Iris pigment epithelial cell (primary cell): ENCODE data around the gene GALNT17.

Experiments
- DNase-seq: peaks from one replicate; pipeline ENCODE4 v3.0.0-alpha.2; 2011; ENCODE audit warnings: low read depth

GALNT17 gene

GRCh38 chr7:71285571-71286145 lies 153.7 kb downstream of the GALNT17 start:
- DNase-seq = no peak

- DNase-seq = no peak
Observed at GRCh38 chr7:71286336-71286735, 154.4 kb downstream of the GALNT17 start.

- DNase-seq = no peak
Observed at GRCh38 chr7:71286924-71287323, 155.0 kb downstream of the GALNT17 start.

- no peak for DNase-seq
Observed at GRCh38 chr7:71290452-71290851, 158.5 kb downstream of the GALNT17 start.

GRCh38 chr7:71298378-71298777 lies 166.4 kb downstream of the GALNT17 start:
- no peak for DNase-seq

DNA sequence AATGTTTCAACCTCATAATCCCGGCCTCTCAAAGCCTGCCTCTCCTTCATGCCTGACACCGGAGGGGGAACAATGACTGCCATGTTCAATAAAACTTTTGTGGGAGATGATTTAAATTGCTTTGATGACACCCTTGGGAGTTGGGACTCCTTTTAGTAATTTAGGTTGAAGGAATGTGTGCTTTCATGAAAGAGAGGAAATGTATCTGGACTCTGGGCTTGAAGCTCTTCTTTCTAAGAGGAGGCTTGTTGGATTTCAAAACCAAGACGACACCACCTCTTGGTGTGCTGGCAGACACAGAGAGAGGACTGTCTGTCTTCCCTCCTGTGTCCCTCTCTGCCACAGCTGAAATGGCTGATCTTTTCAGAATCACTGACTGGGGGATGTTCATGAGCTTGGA lies 168.1 kb downstream of the GALNT17 start:
- no peak for DNase-seq

- DNase-seq = no peak
Observed at GRCh38 chr7:71300603-71301002, 168.7 kb downstream of the GALNT17 start.

GRCh38 chr7:71301167-71301566 lies 169.2 kb downstream of the GALNT17 start:
- DNase-seq = no peak

- DNase-seq = no peak
Observed at GRCh38 chr7:71303566-71303965, 171.6 kb downstream of the GALNT17 start.

DNA sequence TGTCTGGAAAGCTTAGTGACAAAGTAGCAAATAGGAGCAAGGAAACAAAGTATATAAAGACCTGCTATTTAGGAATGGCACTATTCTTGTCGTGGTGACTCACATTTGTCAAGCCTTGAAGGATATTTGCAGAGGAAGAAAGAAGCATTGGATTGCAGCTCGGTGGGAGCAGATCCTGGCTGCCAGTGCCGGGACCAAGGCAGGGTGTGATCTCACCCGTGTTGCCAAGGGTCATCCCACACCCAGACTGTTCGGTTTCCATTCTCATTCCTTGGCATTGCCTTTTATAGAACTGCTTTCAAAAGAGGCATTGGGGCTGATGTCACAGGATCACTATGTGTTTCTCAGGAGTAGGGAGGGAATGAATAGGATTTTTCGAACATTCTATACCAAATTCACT lies 176.2 kb downstream of the GALNT17 start:
- peak; percentile 8 for DNase-seq

DNA sequence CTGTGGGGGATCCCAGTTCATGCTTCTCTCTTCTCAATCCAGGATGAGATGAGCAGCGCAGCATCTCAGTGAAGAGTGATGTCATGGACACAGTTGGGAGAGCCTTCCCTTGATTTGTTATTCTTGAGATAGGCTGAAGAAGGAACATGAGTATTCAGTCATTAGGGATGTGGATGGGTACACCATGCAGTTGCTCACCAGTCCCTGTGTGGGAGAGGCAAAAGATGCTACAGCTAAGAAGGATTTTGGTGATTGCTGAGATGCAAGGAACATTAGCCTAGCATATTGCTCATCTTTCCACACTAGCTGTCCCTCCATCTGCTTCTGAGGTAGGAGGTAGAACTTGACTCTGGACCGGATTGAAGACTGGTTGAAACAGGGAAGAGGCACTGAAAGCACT lies 179.6 kb downstream of the GALNT17 start:
- DNase-seq = no peak

GRCh38 chr7:71312755-71313490 lies 181.0 kb downstream of the GALNT17 start:
- no peak for DNase-seq

GRCh38 chr7:71313553-71313952 lies 181.6 kb downstream of the GALNT17 start:
- no peak for DNase-seq

DNA sequence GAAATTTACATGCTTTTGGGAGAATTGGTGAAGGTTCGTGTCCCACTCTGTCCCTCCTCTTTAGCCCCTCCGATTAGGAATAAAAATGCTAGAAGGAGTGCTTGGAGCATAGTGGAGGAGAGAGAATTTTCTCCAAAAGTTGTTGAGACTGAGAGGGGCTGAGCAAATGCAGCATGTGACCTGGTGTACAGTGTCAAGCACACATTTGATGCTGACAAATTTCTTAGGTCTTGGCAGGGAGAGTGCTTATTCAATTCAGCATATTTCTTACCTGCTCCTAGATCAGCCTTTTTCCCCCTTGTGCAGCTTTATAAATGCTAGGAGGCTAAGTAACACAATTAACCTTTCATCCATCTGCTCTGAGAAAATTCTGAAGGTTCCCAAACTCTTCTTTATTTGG lies 189.0 kb downstream of the GALNT17 start:
- DNase-seq = no peak

- DNase-seq = no peak
Observed at GRCh38 chr7:71322201-71322600, 190.3 kb downstream of the GALNT17 start.

- no peak for DNase-seq
Observed at GRCh38 chr7:71323726-71324125, 191.8 kb downstream of the GALNT17 start.

DNA sequence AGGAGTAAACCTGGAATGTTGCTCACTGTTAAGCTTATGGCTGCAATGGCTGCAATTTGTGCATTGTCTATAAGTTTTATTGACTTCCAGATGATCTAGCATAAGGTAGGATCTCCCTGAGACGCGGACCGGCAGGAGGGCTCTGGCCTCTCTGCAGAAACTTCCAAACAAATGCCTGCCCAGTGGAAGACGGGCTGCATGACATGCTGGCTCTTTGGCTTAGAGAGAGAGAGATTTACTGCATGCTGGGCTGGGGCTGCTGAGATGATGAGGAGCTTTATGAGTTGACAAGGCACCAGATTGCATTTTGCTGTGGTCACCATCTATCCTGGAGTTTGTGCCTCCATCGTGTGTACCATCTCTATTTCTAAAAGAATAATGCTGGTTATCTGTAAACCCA lies 193.2 kb downstream of the GALNT17 start:
- DNase-seq = no peak

DNA sequence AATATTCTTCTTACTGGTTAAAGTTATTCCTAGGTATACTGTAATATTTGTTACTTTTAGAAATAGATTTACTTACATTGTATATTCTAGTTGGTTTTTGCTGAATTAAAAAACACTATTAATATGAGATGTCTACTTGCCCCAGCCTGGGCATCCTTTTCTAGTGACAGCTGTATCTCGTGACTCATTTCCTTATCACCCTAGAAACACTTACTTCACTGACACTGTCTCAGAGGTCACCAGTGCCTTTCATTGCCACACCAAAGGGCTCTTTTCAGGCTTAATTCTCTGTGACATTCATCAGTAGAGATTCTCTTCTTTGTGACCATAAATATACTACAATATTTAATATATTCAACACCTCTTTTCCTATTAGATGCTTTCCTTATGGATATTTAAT lies 194.7 kb downstream of the GALNT17 start:
- no peak for DNase-seq

DNA sequence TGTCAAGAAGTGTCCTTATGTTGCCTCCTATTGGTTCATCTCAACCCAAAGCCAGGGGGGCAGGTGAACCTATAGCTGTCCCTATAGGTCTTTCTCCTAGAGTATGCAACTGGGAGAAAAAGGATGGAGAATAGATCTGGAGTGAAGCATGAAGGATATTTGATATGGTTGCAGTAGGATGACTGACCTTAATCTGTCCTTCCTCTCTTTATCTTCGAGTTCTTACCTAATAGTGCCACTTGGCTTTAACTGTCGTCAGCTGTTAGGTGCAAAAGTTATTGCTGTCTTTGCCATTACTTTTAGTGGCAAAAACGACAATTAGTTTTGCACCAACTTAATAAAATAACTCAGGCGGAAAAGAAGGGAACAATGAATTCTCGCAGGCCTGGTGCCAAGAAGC lies 196.0 kb downstream of the GALNT17 start:
- DNase-seq = no peak

- DNase-seq = no peak
Observed at GRCh38 chr7:71329030-71329660, 197.2 kb downstream of the GALNT17 start.

DNA sequence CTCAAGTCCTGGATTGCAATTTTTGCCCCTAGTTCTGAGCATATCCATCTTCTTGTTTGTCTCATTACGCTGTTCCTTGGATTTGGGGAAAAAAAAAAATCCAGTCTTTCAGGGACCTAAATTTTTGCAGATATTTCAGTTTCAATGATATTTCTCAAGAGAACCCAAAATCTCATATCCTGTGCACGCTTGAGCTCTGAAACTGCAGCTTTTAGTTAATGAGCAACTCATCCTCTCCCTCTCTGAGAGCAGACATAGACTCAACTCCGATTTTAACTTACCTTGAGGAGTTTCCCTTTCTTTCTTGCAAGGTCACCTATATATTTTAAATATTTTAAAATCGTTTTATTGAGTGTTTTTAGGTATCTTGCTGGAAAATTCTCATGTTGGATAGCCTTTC lies 200.3 kb downstream of the GALNT17 start:
- no peak for DNase-seq

DNA sequence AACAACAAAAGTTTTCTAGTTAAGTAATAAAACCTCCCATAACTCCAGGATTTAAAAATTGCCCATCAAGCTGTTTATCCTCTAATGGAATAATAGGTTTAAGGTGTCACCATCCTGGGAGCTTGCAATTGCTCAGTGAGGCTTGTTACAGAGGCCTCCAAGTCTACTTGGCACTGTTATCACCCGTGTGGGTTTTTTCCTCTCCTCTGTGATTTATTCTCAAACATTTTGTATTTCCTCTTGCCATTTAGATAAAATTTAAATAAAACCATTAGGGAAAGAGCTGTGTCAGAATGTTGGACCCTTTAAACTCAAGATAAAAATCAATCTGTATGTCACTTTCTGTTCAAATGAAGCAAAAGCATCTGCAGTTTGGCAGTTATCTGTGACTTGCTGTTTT lies 202.6 kb downstream of the GALNT17 start:
- DNase-seq = no peak

- no peak for DNase-seq
Observed at GRCh38 chr7:71338866-71339265, 206.9 kb downstream of the GALNT17 start.

DNA sequence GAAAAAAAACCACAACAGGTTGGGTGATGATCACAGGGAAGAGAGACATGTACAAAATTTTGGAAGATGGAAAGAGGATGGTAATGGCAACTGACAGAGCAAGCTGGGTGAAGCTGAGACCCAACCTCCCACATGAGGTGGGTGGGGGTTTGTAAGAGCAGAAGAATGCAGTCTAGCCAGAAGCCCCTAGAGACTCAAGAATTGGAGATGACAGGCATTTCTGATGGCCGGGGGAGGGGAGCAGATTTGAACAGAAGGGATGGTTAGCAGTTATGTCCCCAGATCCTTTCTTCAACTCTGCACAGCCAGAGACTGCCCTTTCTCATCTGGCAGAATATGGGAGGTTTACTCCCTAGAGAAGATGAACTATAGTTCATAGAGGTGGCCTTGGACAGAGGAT lies 208.0 kb downstream of the GALNT17 start:
- DNase-seq = no peak
